Neural progenitor cell (in vitro differentiated cells): ENCODE results near the gene OR7C1.

Experiments
- EZH2 ChIP-seq: fragments of 200-600 bp; sonication (generic); IDR thresholded peaks from 2 replicates; pipeline ENCODE4 v1.6.1; 2017; ENCODE audit warnings: antibody characterized with exemption, mild to moderate bottlenecking, moderate library complexity
- EZH2phosphoT487 ChIP-seq: fragments of 200-600 bp; sonication (generic); IDR thresholded peaks from 2 replicates; pipeline ENCODE4 v1.6.1; 2017; ENCODE audit warnings: antibody characterized with exemption
- TF ChIP-seq, protein P1 (sequence below): fragments of 200-600 bp; sonication (generic); IDR thresholded peaks from 2 replicates; pipeline ENCODE4 v1.5.1; 2017; ENCODE audit warnings: antibody characterized with exemption, mild to moderate bottlenecking

DNA sequence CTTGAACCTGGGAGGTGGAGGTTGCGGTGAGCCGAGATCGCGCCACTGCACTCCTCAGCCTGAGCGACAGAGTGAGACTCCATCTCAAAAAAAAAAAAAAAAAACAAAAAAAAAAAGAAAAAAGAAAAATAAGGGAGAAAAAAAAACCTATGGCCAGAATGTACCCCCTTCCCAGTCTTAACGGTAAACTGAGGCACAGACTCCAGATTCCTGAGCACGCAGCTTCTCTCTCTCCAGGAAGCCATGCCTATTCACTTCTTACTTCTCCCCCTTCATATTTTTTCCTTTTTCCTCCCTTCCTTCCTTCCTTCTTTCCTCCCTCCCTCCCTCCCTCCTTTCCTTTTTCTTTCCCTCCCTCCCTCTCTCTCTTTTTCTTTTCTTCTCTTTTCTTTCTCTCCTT is 62.0 kb downstream of the OR7C1 start:
- TF ChIP-seq, protein P1, sequence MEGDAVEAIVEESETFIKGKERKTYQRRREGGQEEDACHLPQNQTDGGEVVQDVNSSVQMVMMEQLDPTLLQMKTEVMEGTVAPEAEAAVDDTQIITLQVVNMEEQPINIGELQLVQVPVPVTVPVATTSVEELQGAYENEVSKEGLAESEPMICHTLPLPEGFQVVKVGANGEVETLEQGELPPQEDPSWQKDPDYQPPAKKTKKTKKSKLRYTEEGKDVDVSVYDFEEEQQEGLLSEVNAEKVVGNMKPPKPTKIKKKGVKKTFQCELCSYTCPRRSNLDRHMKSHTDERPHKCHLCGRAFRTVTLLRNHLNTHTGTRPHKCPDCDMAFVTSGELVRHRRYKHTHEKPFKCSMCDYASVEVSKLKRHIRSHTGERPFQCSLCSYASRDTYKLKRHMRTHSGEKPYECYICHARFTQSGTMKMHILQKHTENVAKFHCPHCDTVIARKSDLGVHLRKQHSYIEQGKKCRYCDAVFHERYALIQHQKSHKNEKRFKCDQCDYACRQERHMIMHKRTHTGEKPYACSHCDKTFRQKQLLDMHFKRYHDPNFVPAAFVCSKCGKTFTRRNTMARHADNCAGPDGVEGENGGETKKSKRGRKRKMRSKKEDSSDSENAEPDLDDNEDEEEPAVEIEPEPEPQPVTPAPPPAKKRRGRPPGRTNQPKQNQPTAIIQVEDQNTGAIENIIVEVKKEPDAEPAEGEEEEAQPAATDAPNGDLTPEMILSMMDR, result no peak
- TF ChIP-seq EZH2 (no peak), EZH2phosphoT487 (no peak)
